Lower leg skin (tissue), 4 donors: ENCODE results near the gene ANTXR1. TPM values are rescaled to one million over a fixed set of nuclear protein-coding genes. Genes with fewer than 3 reads are reported as not detected.
A peak's percentile ranks its signal among the peaks of the same experiment; 100 is the strongest.

Experiments used
- DNase-seq, 2 donors: peaks; one replicate each; pipeline ENCODE4 v3.0.0-alpha.2; 2019; ENCODE audit warnings: low spot score in 2 of 2
- H3K4me3 ChIP-seq: fragments of 200-600 bp; sonication (generic); 2 replicates; pipeline ENCODE4 v1.5.1; 2017; ENCODE audit warnings: mild to moderate bottlenecking, low read depth; ENCODE audit not compliant: poor library complexity, severe bottlenecking
- POLR2A ChIP-seq, 2 donors: fragments of 450-650 bp; IDR thresholded peaks; one replicate each; pipeline ENCODE4 v1.6.1; 2016 to 2017; ENCODE audit warnings: antibody characterized with exemption in 2 of 2, mild to moderate bottlenecking in 1 of 2, moderate library complexity in 1 of 2
- whole genome bisulfite sequencing, 2 donors: methylation state at CpG; one replicate each; pipeline ENCODE4 v1.1.5; 2018; 5-methylcytosine and 5-hydroxymethylcytosine counted together
- intact Hi-C: fragments of 100-400 bp; cut with DNase I; formaldehyde crosslinking; loops from one replicate; pipeline ENCODE4 v1.15.0; 2023; ENCODE audit warnings: low total_unique reads
- total RNA-seq, 4 donors: library from RNA; depleted of rRNA; stranded (reverse); fragments of >200 nt; gene quantifications; one replicate each; pipeline ENCODE4 v1.1.0, GENCODE V29; 2016
- TF ChIP-seq, protein P1 (sequence below), 3 donors: fragments of 450-650 bp; IDR thresholded peaks; one replicate each; pipeline ENCODE4 v1.5.1; 2016; ENCODE audit warnings: antibody characterized with exemption in 3 of 3, mild to moderate bottlenecking in 3 of 3, moderate library complexity in 2 of 3

ANTXR1 gene
- total RNA-seq, 4 donors from 2014 or later = 43.3 to 56.7 (median 52.7) TPM

DNA sequence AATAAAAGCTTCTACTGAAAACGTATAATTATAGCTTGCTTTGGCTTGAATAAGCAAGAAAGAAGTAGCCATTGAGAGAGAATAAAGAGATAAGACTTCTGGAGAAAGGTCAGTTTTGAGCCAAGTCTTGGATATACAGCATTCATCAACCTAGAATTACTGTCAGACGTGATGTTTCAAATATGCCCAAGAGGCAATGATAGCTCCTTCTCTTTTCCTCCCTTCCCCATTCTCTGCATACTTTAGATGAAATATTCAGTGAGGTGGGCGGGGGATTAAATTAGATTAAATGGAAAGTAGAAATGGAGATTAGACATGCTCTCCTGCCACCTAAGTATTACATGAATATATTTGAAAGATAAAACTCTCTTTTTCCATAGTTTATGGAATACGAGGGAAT, 8.7 kb downstream of the ANTXR1 start:
- no peak for TF ChIP-seq POLR2A (IDR thresholded peaks at IDR 0.05)
- TF ChIP-seq, protein P1, sequence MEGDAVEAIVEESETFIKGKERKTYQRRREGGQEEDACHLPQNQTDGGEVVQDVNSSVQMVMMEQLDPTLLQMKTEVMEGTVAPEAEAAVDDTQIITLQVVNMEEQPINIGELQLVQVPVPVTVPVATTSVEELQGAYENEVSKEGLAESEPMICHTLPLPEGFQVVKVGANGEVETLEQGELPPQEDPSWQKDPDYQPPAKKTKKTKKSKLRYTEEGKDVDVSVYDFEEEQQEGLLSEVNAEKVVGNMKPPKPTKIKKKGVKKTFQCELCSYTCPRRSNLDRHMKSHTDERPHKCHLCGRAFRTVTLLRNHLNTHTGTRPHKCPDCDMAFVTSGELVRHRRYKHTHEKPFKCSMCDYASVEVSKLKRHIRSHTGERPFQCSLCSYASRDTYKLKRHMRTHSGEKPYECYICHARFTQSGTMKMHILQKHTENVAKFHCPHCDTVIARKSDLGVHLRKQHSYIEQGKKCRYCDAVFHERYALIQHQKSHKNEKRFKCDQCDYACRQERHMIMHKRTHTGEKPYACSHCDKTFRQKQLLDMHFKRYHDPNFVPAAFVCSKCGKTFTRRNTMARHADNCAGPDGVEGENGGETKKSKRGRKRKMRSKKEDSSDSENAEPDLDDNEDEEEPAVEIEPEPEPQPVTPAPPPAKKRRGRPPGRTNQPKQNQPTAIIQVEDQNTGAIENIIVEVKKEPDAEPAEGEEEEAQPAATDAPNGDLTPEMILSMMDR (IDR thresholded peaks at IDR 0.05) = no peak
- 72 to 76% methylated on average over 4 of the region's 4 CpGs for WGBS, 2 donors
- DNase-seq = no peak
- no peak overlapping the region for H3K4me3 ChIP-seq
- intact Hi-C loops = no loop called here

DNA sequence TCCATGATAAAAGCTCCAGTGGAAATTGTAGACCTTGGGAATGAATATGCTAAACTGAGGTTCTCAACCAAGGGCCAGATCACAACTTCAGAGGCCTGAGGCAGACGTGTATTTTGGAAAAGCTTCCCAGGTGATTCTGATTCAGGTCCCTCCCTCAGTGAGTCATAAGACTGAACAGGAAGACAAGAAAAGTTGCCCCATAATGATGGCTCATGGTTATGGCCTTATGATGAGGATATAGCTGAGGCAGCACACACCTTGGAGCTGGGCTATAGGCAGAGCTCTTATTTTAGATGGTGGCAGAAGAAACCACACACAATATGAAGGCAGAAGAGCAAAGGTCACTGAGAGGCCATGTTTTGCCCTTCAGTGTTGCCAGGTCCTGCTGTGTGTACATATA, 9.6 kb downstream of the ANTXR1 start:
- H3K4me3 ChIP-seq = no peak overlapping the region
- DNase-seq = peak in 1 of 2 donors; percentile 34
- TF ChIP-seq POLR2A (IDR thresholded peaks at IDR 0.05) = no peak
- TF ChIP-seq, protein P1 (IDR thresholded peaks at IDR 0.05) = no peak
- 42 to 63% methylated on average over 1 of the region's 1 CpG for WGBS, 2 donors
- intact Hi-C loops = no loop called here

DNA sequence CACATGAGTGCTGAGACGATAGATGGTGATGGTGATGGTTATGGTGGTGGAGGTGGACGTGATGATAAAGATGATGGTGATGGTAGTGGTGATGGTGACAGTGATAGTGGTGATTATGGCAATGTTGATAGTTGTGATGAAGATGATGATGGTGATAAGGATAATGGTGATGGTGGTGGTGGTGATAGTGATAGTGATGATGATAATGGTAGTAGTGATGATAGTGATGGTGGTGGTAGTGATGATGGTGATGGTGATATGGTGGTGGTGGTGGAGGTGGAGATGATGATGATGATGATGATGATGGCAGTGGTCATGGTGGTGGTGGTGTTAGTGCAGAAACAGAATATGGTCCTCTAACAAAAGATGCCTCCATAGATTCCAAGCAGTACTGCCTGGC, 10.3 kb downstream of the ANTXR1 start:
- 96 to 98% methylated on average over 2 of the region's 2 CpGs for WGBS, 2 donors
- no peak for DNase-seq
- H3K4me3 ChIP-seq = no peak overlapping the region
- intact Hi-C loops = no loop called here
- TF ChIP-seq, protein P1 (IDR thresholded peaks at IDR 0.05) = peak in 1 of 3 donors; percentile 37
- TF ChIP-seq POLR2A (IDR thresholded peaks at IDR 0.05) = no peak

DNA sequence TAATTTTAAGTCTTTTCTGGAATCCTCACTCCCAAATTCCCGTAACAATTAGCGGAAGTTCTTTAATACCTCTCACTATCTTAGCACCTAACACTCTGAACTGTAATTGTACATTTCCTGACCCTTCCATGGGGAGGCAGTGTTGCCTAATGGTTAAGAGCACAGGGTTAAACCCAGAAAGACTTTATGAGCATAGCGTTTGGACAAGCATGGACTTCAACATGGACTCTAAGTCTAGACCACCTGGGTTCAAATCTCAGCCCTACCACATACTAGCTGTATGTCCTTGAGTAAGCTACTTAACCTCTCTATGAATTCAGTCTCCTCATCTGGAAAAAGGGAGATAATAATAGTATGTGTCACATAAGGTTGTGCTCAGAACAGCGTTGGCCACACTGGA, 13.0 kb downstream of the ANTXR1 start:
- H3K4me3 ChIP-seq = no peak overlapping the region
- DNase-seq = no peak
- 71 to 75% methylated on average over 4 of the region's 4 CpGs for WGBS, 2 donors
- TF ChIP-seq POLR2A (IDR thresholded peaks at IDR 0.05) = no peak
- TF ChIP-seq, protein P1 (IDR thresholded peaks at IDR 0.05) = peak in 1 of 3 donors; percentile 17
- intact Hi-C loops = no loop called here

DNA sequence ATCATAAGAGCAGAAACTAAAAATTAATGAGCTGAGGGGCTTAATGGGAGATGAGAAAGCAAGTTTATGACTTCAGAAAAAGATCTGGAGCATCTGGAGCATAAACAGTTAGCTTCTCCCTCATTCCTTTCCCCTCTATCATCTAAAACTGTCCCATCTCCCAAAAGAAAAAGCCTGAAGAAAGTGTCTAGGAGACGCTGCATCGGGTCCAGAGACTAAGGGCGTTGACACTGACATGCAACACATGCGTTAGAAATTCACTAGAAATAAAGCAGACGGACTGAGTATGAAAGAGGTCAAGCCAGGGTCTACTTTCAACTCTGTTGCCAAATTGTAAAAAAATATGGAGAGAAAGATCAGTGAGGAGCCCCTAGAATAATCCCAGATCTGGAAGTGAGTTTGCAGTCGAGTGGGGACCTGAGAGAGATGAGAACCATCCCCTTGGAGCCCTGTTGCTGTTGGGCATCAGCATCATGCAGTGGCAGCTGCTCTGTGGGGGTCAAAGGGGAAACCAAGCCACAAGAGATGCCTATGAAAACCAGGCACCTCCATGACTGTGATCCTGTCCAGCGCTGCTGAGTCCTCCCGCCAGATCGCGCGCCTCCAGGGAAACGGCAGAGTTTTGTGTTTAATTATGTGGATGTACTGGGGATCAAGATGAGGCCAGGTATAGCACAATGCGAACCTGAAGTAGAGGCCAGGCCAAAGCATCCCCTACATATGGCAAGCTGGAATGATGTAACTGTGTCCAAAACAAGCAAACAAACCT, 13.9 kb downstream of the ANTXR1 start:
- TF ChIP-seq, protein P1 (IDR thresholded peaks at IDR 0.05) = no peak
- TF ChIP-seq POLR2A (IDR thresholded peaks at IDR 0.05) = no peak
- no peak overlapping the region for H3K4me3 ChIP-seq
- no peak for DNase-seq
- intact Hi-C loops = no loop called here
- WGBS, 2 donors = 86 to 88% methylated on average over 13 of the region's 13 CpGs
